GM12878 (cell line): ENCODE measurements around the gene NCDN. TPM values are rescaled to one million over a fixed set of nuclear protein-coding genes. Genes with fewer than 3 reads are reported as not detected.

Experiments
- ATAC-seq: fragments of 200-7000 bp; cut with Tn5 transposase; 3 replicates; pipeline ENCODE4 v1.9.1; 2020; ENCODE audit warnings: mild to moderate bottlenecking, moderate library complexity
- BruUV-seq: library from RNA; stranded (reverse); fragments of 400-500 nt; replicated peaks from 2 replicates; lab custom pipeline; 2021; lab: Mats Ljungman, UMichigan
- CTCF ChIA-PET: fragments of 300-600 bp; sonication (Branson Sonifier 250); formaldehyde crosslinking; extraction: SDS; loops from one replicate; lab custom pipeline; 2021; ENCODE audit warnings: inconsistent platforms; lab: Yijun Ruan, JAX
- POLR2A ChIA-PET: fragments of 350-600 bp; formaldehyde crosslinking; extraction: SDS; loops from one replicate; lab custom pipeline; 2021; ENCODE audit warnings: inconsistent platforms; lab: Charles Lee
- RAD21 ChIA-PET: fragments of 300-600 bp; sonication (Branson Sonifier 250); formaldehyde crosslinking; loops from one replicate; lab custom pipeline; 2023; ENCODE audit warnings: antibody characterized with exemption; ENCODE audit not compliant: unreplicated experiment; lab: Charles Lee
- SMC1A ChIA-PET: fragments of 300-600 bp; sonication (Branson Sonifier 250); formaldehyde crosslinking; loops from one replicate; lab custom pipeline; 2023; ENCODE audit not compliant: unreplicated experiment, uncharacterized antibody; lab: Charles Lee
- DNase-seq: peaks from one replicate; pipeline ENCODE4 v3.0.0-alpha.2; 2011; ENCODE audit warnings: low read depth, low spot score
- FAIRE-seq: peaks from 3 replicates; lab custom pipeline; 2011; peaks lifted over from hg19 to GRCh38; lab: Jason Lieb, UNC
- H2AFZ ChIP-seq: 2 replicates; pipeline ENCODE4 v1.6.0; 2011; ENCODE audit warnings: low read depth, low read length, control low read depth; ENCODE audit not compliant: control insufficient read depth
- H3K27ac ChIP-seq: 2 replicates; pipeline ENCODE4 v1.5.1; 2011; ENCODE audit warnings: control low read depth; ENCODE audit not compliant: control insufficient read depth, insufficient read depth
- H3K27me3 ChIP-seq, 2 experiments: replicated peaks in 1 of 2; 2 replicates each; pipeline versions ENCODE4 v1.6.0 to v1.6.1; 2011; ENCODE audit warnings: low read length in 1 of 2; ENCODE audit not compliant: control insufficient read depth in 2 of 2, insufficient read depth in 2 of 2
- H3K36me3 ChIP-seq, 2 experiments: 2 replicates each; pipeline ENCODE4 v1.5.1; 2011; ENCODE audit warnings: low read length in 1 of 2; ENCODE audit not compliant: control insufficient read depth in 2 of 2, insufficient read depth in 2 of 2
- H3K4me1 ChIP-seq: 2 replicates; pipeline ENCODE4 v1.6.1; 2011; ENCODE audit warnings: mild to moderate bottlenecking, low read length, moderate library complexity, mixed read lengths; ENCODE audit not compliant: control insufficient read depth, insufficient read depth
- H3K4me2 ChIP-seq: 2 replicates; pipeline ENCODE4 v1.6.0; 2011; ENCODE audit warnings: control low read depth; ENCODE audit not compliant: control insufficient read depth, insufficient read depth
- H3K4me3 ChIP-seq: fragments of 200-600 bp; sonication (generic); 2 replicates; pipeline ENCODE4 v1.5.1; 2016
- H3K79me2 ChIP-seq: 2 replicates; pipeline ENCODE4 v1.6.0; 2011; ENCODE audit warnings: low read length; ENCODE audit not compliant: control insufficient read depth, insufficient read depth
- H3K9ac ChIP-seq: 2 replicates; pipeline ENCODE4 v1.8.0; 2011; ENCODE audit warnings: low read length, control low read depth, mixed read lengths; ENCODE audit not compliant: control insufficient read depth, insufficient read depth
- H3K9me3 ChIP-seq: replicated peaks from 3 replicates; pipeline ENCODE4 v1.5.1; 2011; ENCODE audit warnings: mild to moderate bottlenecking, low read length; ENCODE audit not compliant: control insufficient read depth, insufficient read depth
- H4K20me1 ChIP-seq: 2 replicates; pipeline ENCODE4 v1.6.0; 2011; ENCODE audit not compliant: control insufficient read depth, insufficient read depth
- CREM ChIP-seq: IDR thresholded peaks from 2 replicates; pipeline ENCODE4 v1.6.1; 2014; ENCODE audit warnings: antibody characterized with exemption, low read depth
- HCFC1 ChIP-seq: fragments of 150-350 bp; IDR thresholded peaks from 2 replicates; pipeline ENCODE4 v1.6.1; 2014; ENCODE audit warnings: low read length
- HDGF ChIP-seq: fragments of 450-650 bp; IDR thresholded peaks from 2 replicates; pipeline ENCODE4 v1.6.1; 2016; ENCODE audit warnings: antibody characterized with exemption
- MEF2A ChIP-seq: IDR thresholded peaks from 2 replicates; pipeline ENCODE4 v1.6.1; 2011; ENCODE audit warnings: low read depth, mild to moderate bottlenecking, low read length, moderate library complexity; ENCODE audit not compliant: insufficient read depth
- MLLT1 ChIP-seq: fragments of 450-650 bp; IDR thresholded peaks from 2 replicates; pipeline ENCODE4 v1.6.1; 2016; ENCODE audit warnings: mild to moderate bottlenecking
- POLR2AphosphoS2 ChIP-seq: IDR thresholded peaks from 2 replicates; pipeline ENCODE4 v1.6.1; 2011; ENCODE audit warnings: low read depth, mild to moderate bottlenecking, low read length, improper control_type of control experiment, moderate library complexity
- STAT1 ChIP-seq: fragments of 450-650 bp; conservative IDR thresholded peaks from 2 replicates; pipeline ENCODE4 v1.6.1; 2014; ENCODE audit warnings: antibody characterized with exemption, mild to moderate bottlenecking
- ZNF274 ChIP-seq: IDR thresholded peaks from one replicate; pipeline ENCODE4 v1.8.0; 2011; ENCODE audit not compliant: insufficient read length, insufficient read depth
- WGBS: methylation state at CpG from one replicate; pipeline ENCODE4 v1.1.6; 2016; ENCODE audit warnings: low lambda C conversion rate; ENCODE audit not compliant: insufficient replicate concordance, insufficient coverage; ENCODE audit errors: missing lambda C conversion rate; 5-methylcytosine and 5-hydroxymethylcytosine counted together
- in situ Hi-C: fragments of 300-500 bp; cut with MboI; formaldehyde crosslinking; loops from 9 replicates; pipeline ENCODE4 v1.14.3; 2018; ENCODE audit warnings: mixed read lengths
- intact Hi-C: fragments of 100-400 bp; cut with micrococcal nuclease; formaldehyde crosslinking; loops from one replicate; pipeline ENCODE4 v1.14.2; 2022; ENCODE audit not compliant: unreplicated experiment
- polyA plus RNA-seq, 11 experiments: library from polyadenylated mRNA; depleted of rRNA in 4 of 11; unstranded in 6 of 11; stranded (reverse) in 5 of 11; fragments of >200 nt; fragmentation: Nextera tagmentation in 4 of 11; fragmentation: Illumina TruSeq in 1 of 11; extraction: Ambion mirVana in 4 of 11; extraction: Trizol in 1 of 11; gene quantifications; 1 replicate in 1 of 11; 2 replicates in 10 of 11; pipeline versions ENCODE4 v1.2.1 to v1.2.3, GENCODE V29; 2011 to 2016; ENCODE audit warnings: inconsistent platforms in 2 of 11, missing spikeins in 2 of 11, low read depth in 1 of 11
- total RNA-seq, 4 experiments: library from RNA; depleted of rRNA in 3 of 4; stranded (reverse); fragments of >200 nt in 3 of 4; fragmentation: Illumina TruSeq in 1 of 4; extraction: Trizol in 1 of 4; gene quantifications; 2 replicates each; pipeline versions ENCODE4 v1.2.1 to v1.2.3, GENCODE V29; 2013 to 2021

NCDN gene
- total and polyA plus RNA-seq, 10 of the 15 experiments (the other 5 are each of a cell fraction or from before 2014, with no cell fraction given), result 1.8 to 25.5 (median 10.9) TPM

GRCh38 chr1:35571263-35571662 is 13.7 kb downstream of the NCDN start:
- intact Hi-C loops, result no loop called here
- H3K27ac ChIP-seq, result no peak overlapping the region
- H2AFZ ChIP-seq, result no peak overlapping the region
- H3K36me3 ChIP-seq, result peaks cover 0 to 3% of the 10 kb centered on the region in 2 experiments; a peak in 1 of 4 replicates
- no peak overlapping the region for H3K9ac ChIP-seq
- WGBS, result 90% methylated on average over 8 of the region's 8 CpGs
- ATAC-seq (no peak), FAIRE-seq (no peak), DNase-seq (no peak)
- no TSS peak for BruUV-seq
- ChIA-PET CTCF (interaction anchor here (0.6 to 7.1 kb wide), 12 partner anchors 29 to 370 kb away, joined by 3 to 104 read pairs (median 4); no protein-coding TSS in a partner anchor), SMC1A (interaction anchor here (0.6 to 1.9 kb wide), 8 partner anchors 119 to 523 kb away, joined by 3 to 6 read pairs (median 4); partner anchors contain the start of gene CLSPN), RAD21 (interaction anchor here (1.0 to 2.6 kb wide), 4 partner anchors 119 to 204 kb away, joined by 3 to 13 read pairs (median 6); no protein-coding TSS in a partner anchor), POLR2A (interaction anchor here (0.5 to 0.9 kb wide), 2 partner anchors 124 to 196 kb away, joined by 3 to 4 read pairs; no protein-coding TSS in a partner anchor)
- no peak overlapping the region for H3K4me3 ChIP-seq
- no peaks in the 10 kb centered on the region for H4K20me1 ChIP-seq
- no peaks in the 10 kb centered on the region for H3K4me1 ChIP-seq
- no peak overlapping the region for H3K4me2 ChIP-seq
- peaks cover 0 to 2% of the 10 kb centered on the region in 2 experiments; a peak in 1 of 4 replicates for H3K27me3 ChIP-seq
- no peaks in the 10 kb centered on the region for H3K9me3 ChIP-seq
- TF ChIP-seq ZNF274 (no peak), MLLT1 (no peak), STAT1 (no peak), POLR2AphosphoS2 (no peak), HCFC1 (no peak), MEF2A (no peak), HDGF (no peak), CREM (no peak)
- in situ Hi-C loops, result no loop called here
- no peaks in the 10 kb centered on the region for H3K79me2 ChIP-seq
